Ishikawa (cell line): ENCODE results near the gene DNAH8.

Source experiments
- NFIC ChIP-seq: IDR thresholded peaks from 2 replicates; pipeline ENCODE4 v1.6.1; 2012
- RAD21 ChIP-seq: IDR thresholded peaks from 2 replicates; pipeline ENCODE4 v1.6.1; 2012; ENCODE audit warnings: low read depth
- YY1 ChIP-seq: IDR thresholded peaks from 2 replicates; pipeline ENCODE4 v1.6.1; 2012; ENCODE audit warnings: low read depth

GRCh38 chr6:38982470-38982869 lies 267.4 kb downstream of the DNAH8 start:
- TF ChIP-seq YY1 (no peak), NFIC (no peak), RAD21 (no peak)
